Vein endothelial cell (primary cell): ENCODE data around the gene BUD23. TPM values are rescaled to one million over a fixed set of nuclear protein-coding genes. Genes with fewer than 3 reads are reported as not detected.

Source experiments
- small RNA-seq: library from RNA; depleted of rRNA; stranded (forward); fragments of <200 nt; gene quantifications from one replicate; pipeline ENCODE3, GENCODE V24; 2012
- total RNA-seq: library from RNA; depleted of rRNA; stranded (reverse); fragments of >200 nt; gene quantifications from 2 replicates; pipeline ENCODE4 v1.2.3, GENCODE V29; 2012

The BUD23 gene
- 34.0 and 35.4 TPM in 2 replicates for total RNA-seq

GRCh38 chr7:73683056-73683787, at the start of gene BUD23, which contains the start of gene DNAJC30:
Gene BUD23 (plus strand): TSS chr7:73683597. CDS start chr7:73683626, 29 bp downstream.
Gene DNAJC30 (minus strand): TSS chr7:73683453. CDS start chr7:73683423, 30 bp downstream.

GRCh38 chr7:73667344-73668102, 15.9 kb upstream of the BUD23 start, which contains the start of gene VPS37D:
Gene VPS37D (plus strand): TSS chr7:73667831. CDS start chr7:73667959, 128 bp downstream.

GRCh38 chr7:73718905-73719805, 35.8 kb downstream of the BUD23 start, which contains the start of gene STX1A:
Gene STX1A (minus strand): TSS chr7:73719669. CDS start chr7:73719631, 38 bp downstream.

GRCh38 chr7:73738612-73739386, 55.4 kb downstream of the BUD23 start, which contains the start of gene ABHD11:
Gene ABHD11 (minus strand): TSS chr7:73738802. CDS start chr7:73738770, 32 bp downstream.

Small RNA genes lying within 50 kb of the gene (small RNA-seq; reads per million reads assigned to genes)
- gene MIR4284 (not detected), gene RN7SL265P (not detected)

Other genes with a start within 250 kb of the BUD23 start
- gene FZD9, start 249.8 kb upstream of the BUD23 start, total RNA-seq = 0.67 and 1.6 TPM in 2 replicates
- gene BAZ1B, start 161.3 kb upstream of the BUD23 start, total RNA-seq = 45.7 and 63.6 TPM in 2 replicates
- 35.9 and 37.2 TPM in 2 replicates for gene BCL7B, start 125.9 kb upstream of the BUD23 start, total RNA-seq
- 44.0 and 52.3 TPM in 2 replicates for gene TBL2, start 105.0 kb upstream of the BUD23 start, total RNA-seq
- gene MLXIPL, start 59.1 kb upstream of the BUD23 start, total RNA-seq = not detected in 2 replicates
- gene VPS37D, start 15.8 kb upstream of the BUD23 start, total RNA-seq = 2.5 and 3.9 TPM in 2 replicates
- 2.6 and 3.0 TPM in 2 replicates for gene DNAJC30, start 144 bp upstream of the BUD23 start, total RNA-seq
- 14.0 and 17.9 TPM in 2 replicates for gene STX1A, start 36.1 kb downstream of the BUD23 start, total RNA-seq
- 8.5 and 8.8 TPM in 2 replicates for gene ABHD11, start 55.2 kb downstream of the BUD23 start, total RNA-seq
- gene CLDN3, start 86.7 kb downstream of the BUD23 start, total RNA-seq = 0.98 TPM in 1 of 2 replicates, not detected in the other
- gene CLDN4, start 147.4 kb downstream of the BUD23 start, total RNA-seq = under 0.01 TPM in 2 replicates
- gene METTL27, start 158.9 kb downstream of the BUD23 start, total RNA-seq = 0.98 TPM in 1 of 2 replicates, not detected in the other
- not detected in 2 replicates for gene TMEM270, start 177.6 kb downstream of the BUD23 start, total RNA-seq